ENCODE results near the gene AGFG2.

The AGFG2 gene

GRCh38 chr7:100585511-100586265 is 46.7 kb downstream of the AGFG2 start, which contains the start of gene LRCH4:
Gene LRCH4, minus strand, starts transcription at chr7:100586129. Its CDS starts 29 bp downstream, at chr7:100586100.
- ChIA-PET POLR2A (interaction anchor here (0.6 to 3.8 kb wide), 28 partner anchors 8 to 300 kb away, joined by 3 to 48 read pairs (median 5); partner anchors contain the start of genes GIGYF1, GNB2, MEPCE and PCOLCE), CTCF (interaction anchor here (0.6 to 13.2 kb wide), 21 partner anchors 10 to 155 kb away, joined by 3 to 138 read pairs (median 6); partner anchors contain the start of genes MOSPD3, PCOLCE and POP7)
- peak within 1 kb of the TSS; percentile 92 for H3K4me3 ChIP-seq (ENCODE audit: low read depth, low read length)
- no peak for TF ChIP-seq CTCF (IDR thresholded peaks at IDR 0.05; ENCODE audit: insufficient read depth, low read length, missing control alignments)
- no peak for DNase-seq (ENCODE audit: low read depth, low spot score)

GRCh38 chr7:100586266-100587025 is 47.4 kb downstream of the AGFG2 start, which contains the start of gene FBXO24:
Gene FBXO24, plus strand, starts transcription at chr7:100586328. Its CDS starts 298 bp downstream, at chr7:100586626.
- no peak for TF ChIP-seq CTCF (IDR thresholded peaks at IDR 0.05; ENCODE audit: insufficient read depth, low read length, missing control alignments)
- ChIA-PET CTCF (interaction anchor here (0.6 to 13.2 kb wide), 18 partner anchors 10 to 156 kb away, joined by 3 to 138 read pairs (median 5); partner anchors contain the start of genes MOSPD3, PCOLCE and POP7), POLR2A (interaction anchor here (0.6 to 3.8 kb wide), 25 partner anchors 8 to 300 kb away, joined by 3 to 48 read pairs (median 5); partner anchors contain the start of genes GNB2, MOSPD3, PCOLCE and POP7)
- peak; percentile 100 for DNase-seq (ENCODE audit: low read depth, low spot score)
- H3K4me3 ChIP-seq (ENCODE audit: low read depth, low read length): peak within 1 kb of the TSS; percentile 92

- POLR2A ChIA-PET: interaction anchor here (0.6 to 1.0 kb wide), 2 partner anchors 15 to 158 kb away, joined by 3 to 4 read pairs; partner anchors contain the start of gene MEPCE
- H3K4me3 ChIP-seq (ENCODE audit: low read depth, low read length): no peak overlapping the region
- DNase-seq (ENCODE audit: low read depth, low spot score): no peak
- CTCF ChIA-PET: interaction anchor here (0.7 to 13.2 kb wide), 15 partner anchors 10 to 263 kb away, joined by 3 to 138 read pairs (median 4); partner anchors contain the start of genes MOSPD3, PCOLCE and POP7
- peak; percentile 20 for TF ChIP-seq CTCF (IDR thresholded peaks at IDR 0.05; ENCODE audit: insufficient read depth, low read length, missing control alignments)
These were observed 49.4 kb downstream of the AGFG2 start for GRCh38 chr7:100588438-100588837.

- POLR2A ChIA-PET: no interaction called here
- CTCF ChIA-PET: interaction anchor here (0.9 to 13.2 kb wide), 13 partner anchors 13 to 262 kb away, joined by 3 to 138 read pairs (median 4); partner anchors contain the start of genes PCOLCE and POP7
- no peak for TF ChIP-seq CTCF (IDR thresholded peaks at IDR 0.05; ENCODE audit: insufficient read depth, low read length, missing control alignments)
- H3K4me3 ChIP-seq (ENCODE audit: low read depth, low read length): no peak overlapping the region
- DNase-seq (ENCODE audit: low read depth, low spot score): no peak
These were observed 50.4 kb downstream of the AGFG2 start for GRCh38 chr7:100589341-100589947.

GRCh38 chr7:100590077-100590737 is 51.2 kb downstream of the AGFG2 start:
- no peak overlapping the region for H3K4me3 ChIP-seq (ENCODE audit: low read depth, low read length)
- DNase-seq (ENCODE audit: low read depth, low spot score): no peak
- ChIA-PET POLR2A (no interaction called here), CTCF (interaction anchor here (1.4 to 13.2 kb wide), 8 partner anchors 11 to 261 kb away, joined by 3 to 138 read pairs (median 5); partner anchors contain the start of gene PCOLCE)
- TF ChIP-seq CTCF (IDR thresholded peaks at IDR 0.05; ENCODE audit: insufficient read depth, low read length, missing control alignments): no peak
